Fibroblast of skin of scalp (primary cell): ENCODE measurements around the gene PSTPIP1.

Source experiments
- DNase-seq: peaks from one replicate; pipeline ENCODE4 v3.0.0-alpha.2; 2013

The PSTPIP1 gene

GRCh38 chr15:77044228-77045042 lies 49.5 kb downstream of the PSTPIP1 start:
- no peak for DNase-seq

GRCh38 chr15:77045985-77046384 lies 51.1 kb downstream of the PSTPIP1 start:
- no peak for DNase-seq

GRCh38 chr15:77046704-77047412 lies 51.9 kb downstream of the PSTPIP1 start:
- no peak for DNase-seq

- DNase-seq, result peak; percentile 73
Observed at GRCh38 chr15:77048135-77048876, 53.4 kb downstream of the PSTPIP1 start.

- DNase-seq, result no peak
Observed at GRCh38 chr15:77052556-77052955, 57.6 kb downstream of the PSTPIP1 start.

GRCh38 chr15:77053709-77054108 lies 58.8 kb downstream of the PSTPIP1 start:
- no peak for DNase-seq

GRCh38 chr15:77057072-77057471 lies 62.1 kb downstream of the PSTPIP1 start:
- no peak for DNase-seq

- no peak for DNase-seq
Observed at GRCh38 chr15:77057685-77058084, 62.8 kb downstream of the PSTPIP1 start.

GRCh38 chr15:77058468-77058867 lies 63.5 kb downstream of the PSTPIP1 start:
- DNase-seq, result no peak

GRCh38 chr15:77059786-77060361 lies 64.9 kb downstream of the PSTPIP1 start:
- DNase-seq, result peak; percentile 31

GRCh38 chr15:77060546-77060945 lies 65.6 kb downstream of the PSTPIP1 start:
- peak; percentile 40 for DNase-seq

GRCh38 chr15:77063249-77063648 lies 68.3 kb downstream of the PSTPIP1 start:
- no peak for DNase-seq

GRCh38 chr15:77064063-77064462 lies 69.1 kb downstream of the PSTPIP1 start:
- no peak for DNase-seq

GRCh38 chr15:77064539-77065308 lies 69.8 kb downstream of the PSTPIP1 start:
- DNase-seq, result no peak

GRCh38 chr15:77066971-77067690 lies 72.2 kb downstream of the PSTPIP1 start:
- peak; percentile 49 for DNase-seq

- no peak for DNase-seq
Observed at GRCh38 chr15:77067691-77068367, 72.9 kb downstream of the PSTPIP1 start.

- no peak for DNase-seq
Observed at GRCh38 chr15:77068633-77069032, 73.7 kb downstream of the PSTPIP1 start.

GRCh38 chr15:77069521-77070121 lies 74.7 kb downstream of the PSTPIP1 start:
- no peak for DNase-seq

- no peak for DNase-seq
Observed at GRCh38 chr15:77070180-77070494, 75.2 kb downstream of the PSTPIP1 start.

GRCh38 chr15:77070495-77071304 lies 75.8 kb downstream of the PSTPIP1 start, which contains the start of gene TSPAN3:
TSS of gene TSPAN3 (minus strand) at chr15:77071109. CDS start at chr15:77070954, 155 bp downstream.
- DNase-seq, result peak; percentile 93
